Endothelial cell of umbilical vein (primary cell): Measurements from ENCODE around the gene GADL1.

Source experiments
- EZH2 ChIP-seq: IDR thresholded peaks from 2 replicates; pipeline ENCODE4 v1.6.1; 2012; ENCODE audit warnings: borderline replicate concordance, low read depth, mild to moderate bottlenecking, moderate library complexity, low read length, inconsistent platforms; ENCODE audit not compliant: severe bottlenecking
- FOS ChIP-seq: IDR thresholded peaks from 2 replicates; pipeline ENCODE4 v1.6.1; 2011; ENCODE audit warnings: mild to moderate bottlenecking, low read length, moderate library complexity, borderline replicate concordance; ENCODE audit not compliant: insufficient read depth
- GATA2 ChIP-seq: IDR thresholded peaks from 2 replicates; pipeline ENCODE4 v1.7.0; 2011; ENCODE audit warnings: low read depth, mild to moderate bottlenecking, moderate library complexity, mixed read lengths, low read length; ENCODE audit not compliant: insufficient read length, insufficient read depth
- MYC ChIP-seq: IDR thresholded peaks from one replicate; pipeline ENCODE4 v1.6.1; 2011; ENCODE audit warnings: mild to moderate bottlenecking, low read depth, low read length
- POLR2A ChIP-seq: IDR thresholded peaks from 2 replicates; pipeline ENCODE4 v1.6.1; 2012; ENCODE audit warnings: low read depth, mild to moderate bottlenecking, control low read depth, low read length
- POLR2AphosphoS5 ChIP-seq: IDR thresholded peaks from 2 replicates; pipeline ENCODE4 v1.6.1; 2012; ENCODE audit warnings: low read depth, mild to moderate bottlenecking, control low read depth, low read length, moderate library complexity; ENCODE audit not compliant: insufficient read depth
- TF ChIP-seq, protein P1 (sequence below), 2 donors: IDR thresholded peaks; 1 replicate in 1 of 2; 2 replicates in 1 of 2; pipeline ENCODE4 v1.5.1; 2011; ENCODE audit warnings: low read length in 2 of 2, mild to moderate bottlenecking in 2 of 2, moderate library complexity in 2 of 2, control low read depth in 1 of 2, inconsistent platforms in 1 of 2, low read depth in 1 of 2; ENCODE audit not compliant: insufficient read depth in 1 of 2; ENCODE audit errors: extremely low read depth in 1 of 2
- TF ChIP-seq, protein P2 (sequence below): IDR thresholded peaks from 2 replicates; pipeline ENCODE4 v1.6.1; 2011; ENCODE audit not compliant: insufficient read depth, insufficient read length

- TF ChIP-seq MYC (no peak), EZH2 (no peak), POLR2AphosphoS5 (no peak), POLR2A (no peak), FOS (no peak), GATA2 (no peak)
- TF ChIP-seq, protein P1, sequence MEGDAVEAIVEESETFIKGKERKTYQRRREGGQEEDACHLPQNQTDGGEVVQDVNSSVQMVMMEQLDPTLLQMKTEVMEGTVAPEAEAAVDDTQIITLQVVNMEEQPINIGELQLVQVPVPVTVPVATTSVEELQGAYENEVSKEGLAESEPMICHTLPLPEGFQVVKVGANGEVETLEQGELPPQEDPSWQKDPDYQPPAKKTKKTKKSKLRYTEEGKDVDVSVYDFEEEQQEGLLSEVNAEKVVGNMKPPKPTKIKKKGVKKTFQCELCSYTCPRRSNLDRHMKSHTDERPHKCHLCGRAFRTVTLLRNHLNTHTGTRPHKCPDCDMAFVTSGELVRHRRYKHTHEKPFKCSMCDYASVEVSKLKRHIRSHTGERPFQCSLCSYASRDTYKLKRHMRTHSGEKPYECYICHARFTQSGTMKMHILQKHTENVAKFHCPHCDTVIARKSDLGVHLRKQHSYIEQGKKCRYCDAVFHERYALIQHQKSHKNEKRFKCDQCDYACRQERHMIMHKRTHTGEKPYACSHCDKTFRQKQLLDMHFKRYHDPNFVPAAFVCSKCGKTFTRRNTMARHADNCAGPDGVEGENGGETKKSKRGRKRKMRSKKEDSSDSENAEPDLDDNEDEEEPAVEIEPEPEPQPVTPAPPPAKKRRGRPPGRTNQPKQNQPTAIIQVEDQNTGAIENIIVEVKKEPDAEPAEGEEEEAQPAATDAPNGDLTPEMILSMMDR (IDR thresholded peaks at IDR 0.05; ENCODE audit: extremely low read depth in 1 of 2, insufficient read depth in 1 of 2, low read depth in 1 of 2, low read length in 2 of 2), result no peak
- TF ChIP-seq, protein P2, sequence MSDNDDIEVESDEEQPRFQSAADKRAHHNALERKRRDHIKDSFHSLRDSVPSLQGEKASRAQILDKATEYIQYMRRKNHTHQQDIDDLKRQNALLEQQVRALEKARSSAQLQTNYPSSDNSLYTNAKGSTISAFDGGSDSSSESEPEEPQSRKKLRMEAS, result no peak
Observed at GRCh38 chr3:30737743-30738499, 156.5 kb downstream of the GADL1 start.
